PFSK-1 (cell line): Measurements from ENCODE around the gene ACKR4.

Source experiments
- FOXP2 ChIP-seq: optimal IDR thresholded peaks from 2 replicates; pipeline ENCODE3; 2011; ENCODE audit warnings: borderline replicate concordance, control low read depth, inconsistent platforms; ENCODE audit not compliant: insufficient read depth; ENCODE audit errors: extremely low read length, extremely low read depth
- POLR2AphosphoS5 ChIP-seq: IDR thresholded peaks from 2 replicates; pipeline ENCODE4 v1.6.1; 2012; ENCODE audit warnings: low read depth, mild to moderate bottlenecking, control low read depth, low read length, moderate library complexity
- REST ChIP-seq, 2 experiments: IDR thresholded peaks; 2 replicates each; pipeline versions ENCODE4 v1.6.1 to v1.8.0; 2011 to 2012; ENCODE audit warnings: low read depth in 2 of 2, low read length in 2 of 2, control low read depth in 1 of 2, inconsistent platforms in 1 of 2, mild to moderate bottlenecking in 1 of 2, moderate library complexity in 1 of 2; ENCODE audit not compliant: insufficient read depth in 1 of 2
- SIN3A ChIP-seq: IDR thresholded peaks from 2 replicates; pipeline ENCODE4 v1.6.1; 2012; ENCODE audit warnings: mild to moderate bottlenecking, low read length, moderate library complexity, borderline replicate concordance; ENCODE audit not compliant: insufficient read depth
- TAF1 ChIP-seq: IDR thresholded peaks from 2 replicates; pipeline ENCODE4 v1.6.1; 2012; ENCODE audit warnings: low read length, control low read depth, borderline replicate concordance; ENCODE audit not compliant: insufficient read depth

ACKR4 gene

GRCh38 chr3:132594498-132594897 lies 2.6 kb upstream of the ACKR4 start:
- TF ChIP-seq SIN3A = no peak
- TF ChIP-seq FOXP2 = no peak
- no peak for TF ChIP-seq REST (IDR thresholded peaks at IDR 0.05; ENCODE audit: insufficient read depth in 1 of 2, low read depth in 2 of 2, low read length in 2 of 2)

- TF ChIP-seq POLR2AphosphoS5 = no peak
- TF ChIP-seq TAF1 = no peak
- TF ChIP-seq SIN3A = no peak
- TF ChIP-seq REST (IDR thresholded peaks at IDR 0.05; ENCODE audit: insufficient read depth in 1 of 2, low read depth in 2 of 2, low read length in 2 of 2) = no peak
- no peak for TF ChIP-seq FOXP2
Measured at GRCh38 chr3:132595014-132595413, 2.1 kb upstream of the ACKR4 start.

GRCh38 chr3:132596326-132596725 lies 744 bp upstream of the ACKR4 start:
- TF ChIP-seq TAF1 = no peak
- no peak for TF ChIP-seq POLR2AphosphoS5
- TF ChIP-seq REST (IDR thresholded peaks at IDR 0.05; ENCODE audit: insufficient read depth in 1 of 2, low read depth in 2 of 2, low read length in 2 of 2) = no peak
- TF ChIP-seq SIN3A = no peak
- no peak for TF ChIP-seq FOXP2

- no peak for TF ChIP-seq POLR2AphosphoS5
- no peak for TF ChIP-seq REST (IDR thresholded peaks at IDR 0.05; ENCODE audit: insufficient read depth in 1 of 2, low read depth in 2 of 2, low read length in 2 of 2)
Measured at GRCh38 chr3:132597660-132598059, 590 bp downstream of the ACKR4 start.

GRCh38 chr3:132598181-132598580 lies 1.1 kb downstream of the ACKR4 start:
- TF ChIP-seq TAF1 (no peak), POLR2AphosphoS5 (no peak), SIN3A (no peak), REST (IDR thresholded peaks at IDR 0.05; ENCODE audit: insufficient read depth in 1 of 2, low read depth in 2 of 2, low read length in 2 of 2) (no peak), FOXP2 (no peak)
